ENCODE data around the gene SYMPK.

DNA sequence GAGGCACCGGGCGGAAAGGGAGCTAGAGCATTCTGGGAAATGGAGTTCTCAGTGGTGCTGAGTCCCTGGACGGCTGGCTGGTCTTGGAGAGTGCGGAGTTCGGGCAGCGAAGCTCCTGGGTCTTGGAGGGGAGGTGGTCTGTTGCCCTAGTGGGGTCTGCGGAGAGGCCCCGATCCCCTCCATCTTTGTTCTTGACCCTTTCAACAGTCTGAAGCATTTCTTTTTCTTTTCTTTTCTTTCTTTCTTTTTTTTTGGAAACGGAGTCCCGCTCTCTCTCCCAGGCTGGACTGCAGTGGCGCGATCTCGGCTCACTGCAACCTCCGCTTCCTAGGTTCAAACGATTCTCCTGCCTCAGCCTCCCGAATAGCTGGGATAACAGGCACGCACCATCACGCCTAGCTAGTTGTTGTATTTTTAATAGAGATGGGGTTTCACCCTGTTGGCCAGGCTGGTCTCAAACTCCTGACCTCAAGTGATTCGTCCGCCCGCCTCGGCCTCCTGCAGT lies 440 bp upstream of the SYMPK start:
- TF ChIP-seq POLR2A (IDR thresholded peaks at IDR 0.05) (no peak), EP300 (IDR thresholded peaks at IDR 0.05) (no peak), POLR2AphosphoS5 (IDR thresholded peaks at IDR 0.05) (no peak)
- TF ChIP-seq, protein P1, sequence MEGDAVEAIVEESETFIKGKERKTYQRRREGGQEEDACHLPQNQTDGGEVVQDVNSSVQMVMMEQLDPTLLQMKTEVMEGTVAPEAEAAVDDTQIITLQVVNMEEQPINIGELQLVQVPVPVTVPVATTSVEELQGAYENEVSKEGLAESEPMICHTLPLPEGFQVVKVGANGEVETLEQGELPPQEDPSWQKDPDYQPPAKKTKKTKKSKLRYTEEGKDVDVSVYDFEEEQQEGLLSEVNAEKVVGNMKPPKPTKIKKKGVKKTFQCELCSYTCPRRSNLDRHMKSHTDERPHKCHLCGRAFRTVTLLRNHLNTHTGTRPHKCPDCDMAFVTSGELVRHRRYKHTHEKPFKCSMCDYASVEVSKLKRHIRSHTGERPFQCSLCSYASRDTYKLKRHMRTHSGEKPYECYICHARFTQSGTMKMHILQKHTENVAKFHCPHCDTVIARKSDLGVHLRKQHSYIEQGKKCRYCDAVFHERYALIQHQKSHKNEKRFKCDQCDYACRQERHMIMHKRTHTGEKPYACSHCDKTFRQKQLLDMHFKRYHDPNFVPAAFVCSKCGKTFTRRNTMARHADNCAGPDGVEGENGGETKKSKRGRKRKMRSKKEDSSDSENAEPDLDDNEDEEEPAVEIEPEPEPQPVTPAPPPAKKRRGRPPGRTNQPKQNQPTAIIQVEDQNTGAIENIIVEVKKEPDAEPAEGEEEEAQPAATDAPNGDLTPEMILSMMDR (IDR thresholded peaks at IDR 0.05), result no peak

Measured in suprapubic skin (tissue), 4 donors.